Measurements from ENCODE around the gene ANO7. TPM values are rescaled to one million over a fixed set of nuclear protein-coding genes. Genes with fewer than 3 reads are reported as not detected.
A peak's percentile ranks its signal among the peaks of the same experiment; 100 is the strongest.

The ANO7 gene
- total RNA-seq, 1 donor: 0.43 TPM

DNA sequence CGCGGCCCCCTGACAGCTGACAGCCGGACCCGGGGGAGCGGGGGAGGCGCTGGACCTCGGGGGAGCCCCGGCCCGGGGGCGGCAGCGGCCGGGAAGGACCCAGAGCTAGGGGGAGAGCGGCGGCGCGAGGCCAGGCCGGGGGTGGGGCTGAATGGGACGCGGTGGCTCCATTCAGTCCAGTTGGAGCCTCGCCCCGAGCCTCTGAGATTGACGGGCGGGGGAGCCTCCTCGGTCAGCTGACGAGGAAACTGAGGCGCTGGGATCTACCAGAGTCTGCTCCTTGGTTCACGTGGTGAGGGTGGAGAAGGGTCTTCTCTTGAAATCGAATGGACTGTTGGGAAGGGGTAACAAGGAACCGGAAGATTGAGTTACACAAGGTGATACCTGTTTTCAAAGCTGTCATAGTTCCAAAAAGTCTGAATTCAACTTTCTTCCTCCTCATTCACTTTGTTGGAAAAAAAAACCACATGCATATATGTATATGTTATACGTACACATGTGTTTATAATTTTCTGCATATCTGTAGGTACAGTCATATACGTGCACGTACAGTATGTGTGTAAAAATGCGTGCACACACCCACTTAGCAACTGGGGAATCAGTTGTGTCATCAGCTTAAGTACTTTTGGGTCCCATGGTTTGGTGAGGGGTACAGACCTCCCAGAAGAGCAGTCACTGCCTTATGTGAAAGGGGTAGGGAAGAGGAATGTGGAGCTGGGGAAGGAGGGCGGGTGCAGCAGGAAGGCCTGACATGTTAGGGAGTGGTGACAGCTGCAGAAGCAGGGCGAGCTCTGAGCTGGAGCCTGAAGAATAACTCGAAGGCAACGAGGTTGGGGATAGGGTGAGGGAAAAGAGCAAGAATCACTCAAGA, 37.6 kb upstream of the ANO7 start:
- TF ChIP-seq, protein P1, sequence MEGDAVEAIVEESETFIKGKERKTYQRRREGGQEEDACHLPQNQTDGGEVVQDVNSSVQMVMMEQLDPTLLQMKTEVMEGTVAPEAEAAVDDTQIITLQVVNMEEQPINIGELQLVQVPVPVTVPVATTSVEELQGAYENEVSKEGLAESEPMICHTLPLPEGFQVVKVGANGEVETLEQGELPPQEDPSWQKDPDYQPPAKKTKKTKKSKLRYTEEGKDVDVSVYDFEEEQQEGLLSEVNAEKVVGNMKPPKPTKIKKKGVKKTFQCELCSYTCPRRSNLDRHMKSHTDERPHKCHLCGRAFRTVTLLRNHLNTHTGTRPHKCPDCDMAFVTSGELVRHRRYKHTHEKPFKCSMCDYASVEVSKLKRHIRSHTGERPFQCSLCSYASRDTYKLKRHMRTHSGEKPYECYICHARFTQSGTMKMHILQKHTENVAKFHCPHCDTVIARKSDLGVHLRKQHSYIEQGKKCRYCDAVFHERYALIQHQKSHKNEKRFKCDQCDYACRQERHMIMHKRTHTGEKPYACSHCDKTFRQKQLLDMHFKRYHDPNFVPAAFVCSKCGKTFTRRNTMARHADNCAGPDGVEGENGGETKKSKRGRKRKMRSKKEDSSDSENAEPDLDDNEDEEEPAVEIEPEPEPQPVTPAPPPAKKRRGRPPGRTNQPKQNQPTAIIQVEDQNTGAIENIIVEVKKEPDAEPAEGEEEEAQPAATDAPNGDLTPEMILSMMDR (IDR thresholded peaks at IDR 0.05; ENCODE audit: insufficient read depth, low read depth, low read length): no peak
- peak overlapping the region; percentile 81 for H3K4me3 ChIP-seq (ENCODE audit: low read depth, low read length)
- peak; percentile 12 for DNase-seq (ENCODE audit: low read depth)

DNA sequence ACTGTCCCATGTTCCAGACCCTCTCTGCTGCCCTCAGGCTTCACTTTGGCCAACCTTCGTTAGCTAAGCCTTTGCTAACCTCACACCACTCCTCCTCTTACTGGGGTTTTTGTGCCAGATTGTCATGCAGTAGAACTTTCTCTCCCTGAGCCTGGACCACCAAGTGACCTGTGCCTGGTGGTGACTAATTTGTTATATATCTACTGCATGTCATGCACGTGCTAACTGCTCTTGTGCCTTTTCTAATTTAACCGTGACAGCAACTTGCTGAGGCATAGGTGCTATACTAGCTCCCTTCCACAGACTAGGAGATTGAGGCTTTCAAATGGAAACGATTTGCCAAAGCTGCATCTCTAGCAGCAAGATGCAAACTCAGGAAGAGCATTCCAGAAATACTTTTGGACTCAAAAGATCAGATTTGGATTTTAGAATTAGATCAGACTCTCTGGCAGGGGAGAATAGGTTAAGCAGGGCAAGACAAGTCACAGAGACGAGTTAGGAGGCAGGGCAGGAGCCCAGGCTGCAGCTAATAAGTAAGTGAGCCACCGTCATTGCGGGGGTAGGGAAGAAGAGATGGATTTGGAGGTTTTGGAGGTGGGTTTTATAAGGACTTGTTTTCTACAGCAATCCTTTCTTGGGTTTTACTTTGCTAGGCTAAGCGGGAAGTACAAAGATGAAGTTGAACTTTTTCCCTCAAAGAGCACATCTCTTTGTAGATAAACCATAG, 36.4 kb upstream of the ANO7 start:
- H3K4me3 ChIP-seq (ENCODE audit: low read depth, low read length): no peak overlapping the region
- no peak for DNase-seq (ENCODE audit: low read depth)
- TF ChIP-seq, protein P1 (IDR thresholded peaks at IDR 0.05; ENCODE audit: insufficient read depth, low read depth, low read length): no peak

DNA sequence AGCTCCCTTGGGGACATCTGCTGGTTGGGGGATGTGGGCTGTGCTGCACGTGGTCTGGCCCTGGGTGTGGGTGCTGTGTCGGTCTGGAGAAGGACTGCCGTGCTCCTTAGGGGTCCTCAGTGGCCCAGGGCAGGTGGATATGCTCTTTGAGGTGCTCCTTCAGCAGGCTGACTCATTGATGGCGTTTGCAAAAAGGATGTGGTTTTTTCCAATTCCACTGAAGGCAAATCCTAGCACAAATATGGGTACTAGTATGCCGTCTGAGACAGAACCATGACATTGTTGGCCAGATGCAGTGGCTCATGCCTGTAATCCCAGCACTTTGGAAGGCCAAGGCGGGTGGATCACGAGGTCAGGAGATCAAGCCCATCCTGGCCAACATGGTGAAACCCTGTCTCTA, 34.9 kb upstream of the ANO7 start:
- H3K4me3 ChIP-seq (ENCODE audit: low read depth, low read length): no peak overlapping the region
- peak; percentile 15 for DNase-seq (ENCODE audit: low read depth)
- TF ChIP-seq, protein P1 (IDR thresholded peaks at IDR 0.05; ENCODE audit: insufficient read depth, low read depth, low read length): no peak

DNA sequence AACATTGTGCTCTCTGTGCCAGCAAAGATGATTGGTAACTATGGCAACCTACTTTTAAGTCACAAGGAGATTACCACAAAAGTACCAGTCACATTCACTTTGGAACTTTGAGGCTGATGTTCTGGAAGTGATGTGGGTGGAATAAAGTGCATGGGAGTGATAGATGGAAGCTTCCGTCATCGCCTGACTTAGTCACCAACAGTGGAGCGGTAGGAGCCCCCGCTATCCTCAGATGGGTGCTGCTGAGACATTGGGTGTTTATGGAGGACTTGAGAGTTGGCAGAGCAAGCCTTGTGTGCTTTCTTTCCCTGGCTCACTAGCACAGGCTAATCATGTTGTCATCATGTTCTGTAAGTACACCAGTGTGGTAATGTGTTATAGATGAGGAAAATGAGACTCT, 33.6 kb upstream of the ANO7 start:
- H3K4me3 ChIP-seq (ENCODE audit: low read depth, low read length): no peak overlapping the region
- TF ChIP-seq, protein P1 (IDR thresholded peaks at IDR 0.05; ENCODE audit: insufficient read depth, low read depth, low read length): no peak
- DNase-seq (ENCODE audit: low read depth): no peak

DNA sequence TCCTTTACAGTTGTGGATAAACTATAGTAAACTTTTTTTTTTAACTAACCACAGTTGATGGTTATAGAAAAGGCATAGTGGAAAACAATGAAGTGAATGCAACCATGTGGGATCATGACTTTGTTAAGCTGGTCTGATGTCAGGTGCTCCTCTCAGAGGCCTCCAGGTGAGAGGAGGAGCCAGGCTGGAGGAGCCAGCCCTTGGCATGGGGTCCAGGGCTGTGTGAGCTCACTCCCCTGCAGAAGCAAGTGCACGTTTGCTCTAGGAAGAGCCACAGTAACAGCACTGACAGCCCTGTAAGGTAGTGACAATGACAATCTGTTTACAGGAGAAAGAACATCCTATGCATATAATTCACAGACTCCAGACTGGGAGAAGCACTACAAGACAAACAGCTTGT, 32.5 kb upstream of the ANO7 start:
- TF ChIP-seq, protein P1 (IDR thresholded peaks at IDR 0.05; ENCODE audit: insufficient read depth, low read depth, low read length): no peak
- H3K4me3 ChIP-seq (ENCODE audit: low read depth, low read length): no peak overlapping the region
- DNase-seq (ENCODE audit: low read depth): no peak

DNA sequence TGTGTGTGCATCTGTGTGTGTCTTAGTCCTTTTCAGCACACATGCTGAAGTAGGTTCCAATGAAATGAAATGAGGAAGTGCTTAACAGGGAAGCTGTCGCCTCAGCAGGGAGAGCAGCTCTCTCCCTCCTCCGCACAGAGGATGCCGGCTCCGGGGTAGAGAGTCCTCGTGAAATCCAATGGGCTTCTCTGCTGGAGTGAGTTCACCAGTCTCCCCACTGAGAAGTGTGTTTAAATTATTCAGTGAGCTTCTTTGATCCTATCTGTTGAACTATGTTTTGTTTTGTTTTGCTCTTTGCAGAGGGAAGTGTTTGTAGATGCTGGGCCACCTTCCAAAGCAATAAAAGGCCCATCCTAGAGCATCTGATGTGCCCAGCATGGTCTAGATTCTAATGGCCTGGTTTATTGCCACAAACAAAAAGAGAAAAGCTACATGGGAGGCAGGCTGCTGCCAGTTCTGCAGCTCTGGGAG, 31.5 kb upstream of the ANO7 start:
- TF ChIP-seq, protein P1 (IDR thresholded peaks at IDR 0.05; ENCODE audit: insufficient read depth, low read depth, low read length): no peak
- H3K4me3 ChIP-seq (ENCODE audit: low read depth, low read length): no peak overlapping the region
- peak; percentile 71 for DNase-seq (ENCODE audit: low read depth)
